K562 (cell line): Measurements from ENCODE around the gene ECM1. TPM values are rescaled to one million over a fixed set of nuclear protein-coding genes. Genes with fewer than 3 reads are reported as not detected.
A peak's percentile ranks its signal among the peaks of the same experiment; 100 is the strongest.

Source experiments
- ATAC-seq: fragments of 200-7000 bp; cut with Tn5 transposase; 3 replicates; pipeline ENCODE4 v1.9.1; 2020; ENCODE audit warnings: moderate library complexity
- BruUV-seq: library from RNA; stranded (reverse); fragments of 400-500 nt; replicated peaks from 2 replicates; lab custom pipeline; 2021; lab: Mats Ljungman, UMichigan
- CTCF ChIA-PET: fragments of 300-600 bp; formaldehyde crosslinking; extraction: SDS; loops from one replicate; lab custom pipeline; 2021; ENCODE audit warnings: low intra/inter-chr PET ratio; lab: Yijun Ruan, JAX
- POLR2A ChIA-PET: fragments of 300-600, 350-650 bp; sonication (Branson Sonifier 250); formaldehyde crosslinking; extraction: SDS; loops from one replicate; lab custom pipeline; 2021; ENCODE audit warnings: antibody characterized with exemption, inconsistent platforms; lab: Yijun Ruan, JAX
- DNase-seq, 4 experiments: peaks; one replicate each; pipeline versions ENCODE4 v3.0.0 to v3.0.0-alpha.2; 2011 to 2018; ENCODE audit warnings: low spot score in 3 of 4, mixed read lengths in 3 of 4; ENCODE audit errors: extremely low read depth in 1 of 4
- FAIRE-seq: peaks from 2 replicates; lab custom pipeline; 2011; peaks lifted over from hg19 to GRCh38; lab: Jason Lieb, UNC
- H2AFZ ChIP-seq: 2 replicates; pipeline ENCODE4 v1.6.0; 2011; ENCODE audit warnings: low read depth, low read length, control low read depth, inconsistent platforms
- H3K27ac ChIP-seq: fragments of 200-600 bp; 3 replicates; pipeline ENCODE4 v1.8.0; 2011; ENCODE audit warnings: low read depth, mild to moderate bottlenecking, control low read depth, inconsistent platforms, low read length, moderate library complexity, mixed read lengths; ENCODE audit errors: extremely low read depth
- H3K27me3 ChIP-seq, 2 experiments: fragments of 300-600 bp in 1 of 2; 2 replicates in 1 of 2; 3 replicates in 1 of 2; pipeline versions ENCODE4 v1.6.0 to v1.8.0; 2011; ENCODE audit warnings: inconsistent platforms in 2 of 2, low read length in 2 of 2, mild to moderate bottlenecking in 1 of 2, mixed read lengths in 1 of 2, moderate library complexity in 1 of 2; ENCODE audit not compliant: control insufficient read depth in 2 of 2, insufficient read depth in 2 of 2
- H3K36me3 ChIP-seq: fragments of 300-600 bp; 3 replicates; pipeline ENCODE4 v1.8.0; 2011; ENCODE audit warnings: mild to moderate bottlenecking, low read length, inconsistent platforms; ENCODE audit not compliant: control insufficient read depth, insufficient read depth
- H3K4me1 ChIP-seq, 2 experiments: fragments of 200-600 bp in 1 of 2; replicated peaks in 1 of 2; 2 replicates in 1 of 2; 3 replicates in 1 of 2; pipeline versions ENCODE4 v1.5.1 to v1.8.0; 2011; ENCODE audit warnings: inconsistent platforms in 2 of 2, low read length in 2 of 2, mild to moderate bottlenecking in 1 of 2, mixed read lengths in 1 of 2, moderate library complexity in 1 of 2; ENCODE audit not compliant: control insufficient read depth in 2 of 2, insufficient read depth in 2 of 2
- H3K4me2 ChIP-seq: 2 replicates; pipeline ENCODE4 v1.6.1; 2011; ENCODE audit warnings: low read length, control low read depth, inconsistent platforms, mixed read lengths; ENCODE audit not compliant: insufficient read depth
- H3K4me3 ChIP-seq: fragments of 200-600 bp; sonication (generic), shearing (Covaris generic); 2 replicates; pipeline ENCODE4 v1.5.1; 2016; ENCODE audit warnings: control low read depth, inconsistent platforms
- H3K79me2 ChIP-seq: fragments of 200-600 bp; 3 replicates; pipeline ENCODE4 v1.8.0; 2011; ENCODE audit warnings: low read length, inconsistent platforms; ENCODE audit not compliant: control insufficient read depth, insufficient read depth
- H3K9ac ChIP-seq, 2 experiments: 2 replicates each; pipeline versions ENCODE4 v1.6.0 to v1.6.1; 2011; ENCODE audit warnings: low read depth in 2 of 2, low read length in 2 of 2, control low read depth in 1 of 2, inconsistent platforms in 1 of 2, mild to moderate bottlenecking in 1 of 2, mixed read lengths in 1 of 2; ENCODE audit not compliant: insufficient read depth in 1 of 2
- H3K9me1 ChIP-seq: one replicate; pipeline ENCODE4 v1.6.0; 2011; ENCODE audit warnings: inconsistent platforms, mild to moderate bottlenecking, low read length, moderate library complexity; ENCODE audit not compliant: control insufficient read depth, insufficient read depth
- H3K9me3 ChIP-seq: replicated peaks from 2 replicates; pipeline ENCODE4 v1.5.1; 2011; ENCODE audit warnings: low read depth, low read length, inconsistent platforms; ENCODE audit not compliant: control insufficient read depth, insufficient read depth
- H4K20me1 ChIP-seq: replicated peaks from 2 replicates; pipeline ENCODE4 v1.6.1; 2011; ENCODE audit warnings: low read length, inconsistent platforms, mixed read lengths; ENCODE audit not compliant: control insufficient read depth, insufficient read depth
- EP300 ChIP-seq: IDR thresholded peaks from 2 replicates; pipeline ENCODE4 v1.6.1; 2012; ENCODE audit warnings: low read length, improper control_type of control experiment
- NONO ChIP-seq, 2 experiments: fragments of 200-400 bp in 1 of 2; fragments of 450-650 bp in 1 of 2; formaldehyde crosslinking in 1 of 2; IDR thresholded peaks; 2 replicates each; pipeline ENCODE4 v1.6.1; 2017; ENCODE audit warnings: low read depth in 2 of 2, mild to moderate bottlenecking in 2 of 2, moderate library complexity in 2 of 2, low read length in 1 of 2
- RBFOX2 ChIP-seq: fragments of 200-400 bp; formaldehyde crosslinking; IDR thresholded peaks from 2 replicates; pipeline ENCODE4 v1.6.1; 2017; ENCODE audit warnings: low read depth, mild to moderate bottlenecking, low read length, moderate library complexity
- WGBS: fragments of 100-300 bp; shearing (Covaris generic); methylation state at CpG from one replicate; pipeline ENCODE4 v1.1.6; 2016; ENCODE audit warnings: low coverage, mixed read lengths; ENCODE audit not compliant: insufficient coverage; ENCODE audit errors: missing lambda C conversion rate; 5-methylcytosine and 5-hydroxymethylcytosine counted together
- in situ Hi-C: fragments of 300-500 bp; cut with MboI; formaldehyde crosslinking; loops from 4 replicates; pipeline ENCODE4 v1.15.0; 2018; ENCODE audit warnings: inconsistent platforms, mixed read lengths
- intact Hi-C: fragments of 100-400 bp; cut with micrococcal nuclease; formaldehyde crosslinking; loops from 2 replicates; pipeline ENCODE4 v1.14.2; 2022
- polyA plus RNA-seq, 8 experiments: library from polyadenylated mRNA; depleted of rRNA in 4 of 8; stranded (reverse) in 5 of 8; unstranded in 3 of 8; fragments of >200 nt; fragmentation: Nextera tagmentation in 2 of 8; fragmentation: Illumina TruSeq in 1 of 8; extraction: Ambion mirVana in 2 of 8; extraction: Trizol in 1 of 8; gene quantifications; 2 replicates each; pipeline versions ENCODE4 v1.2.1 to v1.2.3, GENCODE V29; 2011 to 2014; ENCODE audit warnings: inconsistent platforms in 1 of 8, missing spikeins in 1 of 8
- total RNA-seq, 7 experiments: library from RNA; depleted of rRNA in 6 of 7; stranded (reverse); fragments of >200 nt in 6 of 7; fragmentation: Illumina TruSeq in 2 of 7; extraction: Trizol in 2 of 7; gene quantifications; 2 replicates each; pipeline versions ENCODE4 v1.2.1 to v1.2.3, GENCODE V29; 2011 to 2021; ENCODE audit warnings: low replicate concordance in 1 of 7
- TF ChIP-seq, protein P1 (sequence below): sonication (generic); formaldehyde crosslinking; IDR thresholded peaks from 2 replicates; pipeline ENCODE4 v1.8.0; 2023; ENCODE audit warnings: mild to moderate bottlenecking, missing genetic modification reagents
- TF ChIP-seq, protein P2 (sequence below), 2 experiments: fragments of 450-650 bp; IDR thresholded peaks; 2 replicates each; pipeline ENCODE4 v1.6.1; 2016; ENCODE audit warnings: mild to moderate bottlenecking in 2 of 2, borderline replicate concordance in 1 of 2, low read depth in 1 of 2, moderate library complexity in 1 of 2

Gene ECM1
- total and polyA plus RNA-seq, 9 of the 15 experiments (the other 6 are each of a cell fraction or from before 2014, with no cell fraction given): 6.6 to 52.2 (median 12.8) TPM

DNA sequence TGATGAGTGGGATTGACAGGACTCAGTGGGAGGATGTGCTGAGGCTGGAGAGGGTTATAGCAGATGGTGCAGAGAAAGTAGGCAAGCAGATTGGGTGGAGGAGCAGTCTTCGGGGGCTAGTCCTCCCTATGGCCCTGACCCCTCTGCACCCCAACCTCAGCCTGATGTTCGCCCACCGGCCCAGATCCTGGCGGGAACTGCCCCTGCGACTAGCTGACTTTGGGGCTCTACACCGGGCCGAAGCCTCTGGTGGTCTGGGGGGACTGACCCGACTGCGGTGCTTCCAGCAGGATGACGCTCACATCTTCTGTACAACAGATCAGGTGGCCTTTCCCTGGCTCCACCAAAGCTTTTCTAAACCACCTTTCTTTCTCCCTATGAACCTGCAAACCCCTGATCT, 9.6 kb upstream of the ECM1 start:
- intact Hi-C loops (no loop called here), in situ Hi-C loops (no loop called here)
- no peak for FAIRE-seq
- Histone ChIP-seq H3K36me3 (peaks cover 57% of the 10 kb centered on the region; the same call in 2 of the 3 replicates), H3K9me1 (no peaks in the 10 kb centered on the region), H4K20me1 (no peaks in the 10 kb centered on the region), H3K79me2 (no peaks in the 10 kb centered on the region), H3K9me3 (no peaks in the 10 kb centered on the region), H3K4me1 (no peaks in the 10 kb centered on the region; a peak in 1 of 5 replicates), H3K4me3 (no peak overlapping the region), H3K9ac (no peak overlapping the region), H2AFZ (no peak overlapping the region), H3K27ac (no peak overlapping the region), H3K4me2 (no peak overlapping the region), H3K27me3 (no peaks in the 10 kb centered on the region)
- no peak for ATAC-seq
- TF ChIP-seq, protein P1, sequence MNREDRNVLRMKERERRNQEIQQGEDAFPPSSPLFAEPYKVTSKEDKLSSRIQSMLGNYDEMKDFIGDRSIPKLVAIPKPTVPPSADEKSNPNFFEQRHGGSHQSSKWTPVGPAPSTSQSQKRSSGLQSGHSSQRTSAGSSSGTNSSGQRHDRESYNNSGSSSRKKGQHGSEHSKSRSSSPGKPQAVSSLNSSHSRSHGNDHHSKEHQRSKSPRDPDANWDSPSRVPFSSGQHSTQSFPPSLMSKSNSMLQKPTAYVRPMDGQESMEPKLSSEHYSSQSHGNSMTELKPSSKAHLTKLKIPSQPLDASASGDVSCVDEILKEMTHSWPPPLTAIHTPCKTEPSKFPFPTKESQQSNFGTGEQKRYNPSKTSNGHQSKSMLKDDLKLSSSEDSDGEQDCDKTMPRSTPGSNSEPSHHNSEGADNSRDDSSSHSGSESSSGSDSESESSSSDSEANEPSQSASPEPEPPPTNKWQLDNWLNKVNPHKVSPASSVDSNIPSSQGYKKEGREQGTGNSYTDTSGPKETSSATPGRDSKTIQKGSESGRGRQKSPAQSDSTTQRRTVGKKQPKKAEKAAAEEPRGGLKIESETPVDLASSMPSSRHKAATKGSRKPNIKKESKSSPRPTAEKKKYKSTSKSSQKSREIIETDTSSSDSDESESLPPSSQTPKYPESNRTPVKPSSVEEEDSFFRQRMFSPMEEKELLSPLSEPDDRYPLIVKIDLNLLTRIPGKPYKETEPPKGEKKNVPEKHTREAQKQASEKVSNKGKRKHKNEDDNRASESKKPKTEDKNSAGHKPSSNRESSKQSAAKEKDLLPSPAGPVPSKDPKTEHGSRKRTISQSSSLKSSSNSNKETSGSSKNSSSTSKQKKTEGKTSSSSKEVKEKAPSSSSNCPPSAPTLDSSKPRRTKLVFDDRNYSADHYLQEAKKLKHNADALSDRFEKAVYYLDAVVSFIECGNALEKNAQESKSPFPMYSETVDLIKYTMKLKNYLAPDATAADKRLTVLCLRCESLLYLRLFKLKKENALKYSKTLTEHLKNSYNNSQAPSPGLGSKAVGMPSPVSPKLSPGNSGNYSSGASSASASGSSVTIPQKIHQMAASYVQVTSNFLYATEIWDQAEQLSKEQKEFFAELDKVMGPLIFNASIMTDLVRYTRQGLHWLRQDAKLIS: no peak
- no peak for TF ChIP-seq NONO (IDR thresholded peaks at IDR 0.05; ENCODE audit: low read depth in 2 of 2, low read length in 1 of 2)
- no peak for TF ChIP-seq EP300
- TF ChIP-seq, protein P2, sequence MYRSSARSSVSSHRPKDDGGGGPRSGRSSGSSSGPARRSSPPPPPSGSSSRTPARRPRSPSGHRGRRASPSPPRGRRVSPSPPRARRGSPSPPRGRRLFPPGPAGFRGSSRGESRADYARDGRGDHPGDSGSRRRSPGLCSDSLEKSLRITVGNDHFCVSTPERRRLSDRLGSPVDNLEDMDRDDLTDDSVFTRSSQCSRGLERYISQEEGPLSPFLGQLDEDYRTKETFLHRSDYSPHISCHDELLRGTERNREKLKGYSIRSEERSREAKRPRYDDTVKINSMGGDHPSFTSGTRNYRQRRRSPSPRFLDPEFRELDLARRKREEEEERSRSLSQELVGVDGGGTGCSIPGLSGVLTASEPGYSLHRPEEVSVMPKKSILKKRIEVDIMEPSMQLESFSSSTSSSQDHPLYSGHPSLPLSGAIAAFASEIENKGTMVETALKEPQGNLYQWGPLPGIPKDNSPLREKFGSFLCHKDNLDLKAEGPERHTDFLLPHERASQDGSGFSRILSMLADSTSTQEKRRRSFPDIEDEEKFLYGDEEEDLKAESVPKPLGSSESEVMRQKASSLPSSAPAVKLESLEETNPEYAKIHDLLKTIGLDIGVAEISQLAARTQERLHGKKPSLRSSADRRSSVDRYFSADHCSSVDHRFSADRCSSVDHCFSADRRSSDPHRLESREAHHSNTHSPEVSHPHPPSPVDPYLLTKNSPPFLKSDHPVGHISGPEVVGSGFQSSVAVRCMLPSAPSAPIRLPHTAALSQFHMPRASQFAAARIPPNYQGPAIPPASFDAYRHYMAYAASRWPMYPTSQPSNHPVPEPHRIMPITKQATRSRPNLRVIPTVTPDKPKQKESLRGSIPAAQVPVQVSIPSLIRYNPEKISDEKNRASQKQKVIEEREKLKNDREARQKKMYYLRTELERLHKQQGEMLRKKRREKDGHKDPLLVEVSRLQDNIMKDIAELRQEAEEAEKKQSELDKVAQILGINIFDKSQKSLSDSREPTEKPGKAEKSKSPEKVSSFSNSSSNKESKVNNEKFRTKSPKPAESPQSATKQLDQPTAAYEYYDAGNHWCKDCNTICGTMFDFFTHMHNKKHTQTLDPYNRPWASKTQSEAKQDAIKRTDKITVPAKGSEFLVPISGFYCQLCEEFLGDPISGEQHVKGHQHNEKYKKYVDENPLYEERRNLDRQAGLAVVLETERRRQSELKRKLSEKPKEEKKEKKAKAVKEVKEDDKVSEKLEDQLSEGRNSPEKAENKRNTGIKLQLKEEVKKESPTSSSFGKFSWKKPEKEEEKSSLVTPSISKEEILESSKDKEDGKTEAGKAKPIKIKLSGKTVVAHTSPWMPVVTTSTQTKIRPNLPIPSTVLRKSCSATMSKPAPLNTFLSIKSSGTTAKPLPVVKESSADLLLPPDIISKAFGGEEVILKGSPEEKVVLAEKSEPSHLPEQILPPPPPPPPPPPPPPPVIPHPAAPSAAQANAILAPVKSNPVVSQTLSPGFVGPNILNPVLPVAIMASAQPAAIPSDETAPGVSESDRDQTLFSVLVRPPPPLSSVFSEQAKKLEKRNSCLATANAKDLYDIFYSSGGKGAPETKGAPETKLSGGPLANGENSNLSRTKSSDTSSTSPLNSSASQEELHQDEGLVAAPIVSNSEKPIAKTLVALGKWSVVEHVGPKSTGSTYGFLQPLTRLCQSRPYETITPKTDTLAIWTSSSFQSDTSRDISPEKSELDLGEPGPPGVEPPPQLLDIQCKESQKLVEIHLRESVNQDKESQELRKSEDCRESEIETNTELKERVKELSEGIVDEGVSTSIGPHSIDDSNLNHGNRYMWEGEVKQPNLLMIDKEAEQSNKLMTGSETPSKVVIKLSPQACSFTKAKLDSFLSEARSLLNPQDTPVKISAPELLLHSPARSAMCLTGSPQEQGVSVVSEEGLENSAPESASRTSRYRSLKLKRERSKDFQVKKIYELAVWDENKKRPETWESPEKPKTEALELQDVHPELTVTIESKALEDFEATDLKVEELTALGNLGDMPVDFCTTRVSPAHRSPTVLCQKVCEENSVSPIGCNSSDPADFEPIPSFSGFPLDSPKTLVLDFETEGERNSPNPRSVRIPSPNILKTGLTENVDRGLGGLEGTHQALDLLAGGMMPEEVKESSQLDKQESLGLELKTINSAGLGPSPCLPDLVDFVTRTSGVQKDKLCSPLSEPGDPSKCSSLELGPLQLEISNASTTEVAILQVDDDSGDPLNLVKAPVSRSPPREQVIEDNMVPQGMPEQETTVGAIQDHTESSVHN (IDR thresholded peaks at IDR 0.05; ENCODE audit: borderline replicate concordance in 1 of 2, low read depth in 1 of 2): no peak
- TF ChIP-seq RBFOX2: 0 out of 2 replicates have a peak, but pooled peaks have one; percentile 19
- no peak for DNase-seq
- POLR2A ChIA-PET: interaction anchor here (1.1 to 1.4 kb wide), 2 partner anchors 9 to 10 kb away, joined by 3 to 6 read pairs; partner anchors contain the start of gene ECM1
- WGBS: 89% methylated on average over 9 of the region's 10 CpGs
- BruUV-seq: no TSS peak
- CTCF ChIA-PET: no interaction called here
